Bronchial epithelial cell (primary cell): Measurements from ENCODE around the gene CUTC. TPM values are rescaled to one million over a fixed set of nuclear protein-coding genes. Genes with fewer than 3 reads are reported as not detected.

Experiments
- DNase-seq: peaks from one replicate; pipeline ENCODE4 v3.0.0-alpha.2; 2010; ENCODE audit warnings: low read depth
- FAIRE-seq: peaks from 2 replicates; lab custom pipeline; 2011; peaks lifted over from hg19 to GRCh38; lab: Jason Lieb, UNC
- H3K27me3 ChIP-seq: 2 replicates; pipeline ENCODE4 v1.5.1; 2011; ENCODE audit warnings: low read length; ENCODE audit not compliant: control insufficient read depth, insufficient read depth
- H3K36me3 ChIP-seq: 2 replicates; pipeline ENCODE4 v1.5.1; 2011; ENCODE audit warnings: low read length; ENCODE audit not compliant: control insufficient read depth, insufficient read depth
- H3K4me3 ChIP-seq: 2 replicates; pipeline ENCODE4 v1.5.1; 2011; ENCODE audit warnings: mild to moderate bottlenecking, low read depth, low read length, control low read depth
- total RNA-seq: library from RNA; depleted of rRNA; stranded (reverse); fragments of >200 nt; gene quantifications from 2 replicates; pipeline ENCODE4 v1.2.1, GENCODE V29; 2014
- TF ChIP-seq, protein P1 (sequence below): IDR thresholded peaks from 2 replicates; pipeline ENCODE4 v1.5.1; 2011; ENCODE audit warnings: mild to moderate bottlenecking, moderate library complexity, low read length, control low read depth, inconsistent platforms; ENCODE audit not compliant: insufficient read depth, severe bottlenecking

Gene CUTC
- total RNA-seq, 1 donor from 2014 or later, result 25.0 TPM

DNA sequence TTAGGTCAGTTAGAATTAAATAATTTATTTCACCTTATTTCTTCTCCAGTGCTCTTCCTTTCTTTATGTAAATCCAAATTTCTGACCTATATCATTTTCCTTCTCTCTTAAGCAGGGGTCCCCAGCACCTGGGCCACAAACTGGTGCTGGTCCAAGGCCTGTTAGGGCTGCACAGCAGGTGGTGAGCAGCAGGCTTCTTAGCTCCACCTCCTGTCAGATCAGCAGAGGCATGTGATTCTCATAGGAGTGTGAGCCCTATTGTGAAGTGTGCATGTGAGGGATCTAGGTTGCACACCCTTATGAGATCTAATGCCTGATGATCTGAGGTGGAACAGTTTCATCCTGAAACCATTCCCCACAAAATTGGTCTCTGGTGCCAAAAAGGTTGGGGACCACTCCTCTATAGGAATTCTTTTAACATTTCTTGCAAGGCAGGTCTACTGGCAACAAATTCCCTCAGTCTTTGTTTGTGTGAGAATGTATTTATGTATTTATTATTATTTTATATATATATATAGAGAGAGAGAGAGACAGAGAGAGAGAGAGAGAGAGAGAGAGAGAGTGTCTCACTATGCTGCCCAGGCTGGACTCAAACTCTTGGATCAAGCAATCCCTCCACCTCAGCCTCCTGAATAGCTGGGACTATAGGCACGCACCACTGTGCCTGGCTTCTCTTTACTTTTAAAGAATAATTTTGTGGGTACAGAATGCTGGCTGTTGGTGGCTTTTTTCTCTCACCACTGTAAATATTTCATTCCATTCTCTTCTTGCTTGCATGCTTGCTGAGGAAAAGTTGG is 46.1 kb downstream of the CUTC start:
- DNase-seq (peak; percentile 30), FAIRE-seq (no peak)
- TF ChIP-seq, protein P1, sequence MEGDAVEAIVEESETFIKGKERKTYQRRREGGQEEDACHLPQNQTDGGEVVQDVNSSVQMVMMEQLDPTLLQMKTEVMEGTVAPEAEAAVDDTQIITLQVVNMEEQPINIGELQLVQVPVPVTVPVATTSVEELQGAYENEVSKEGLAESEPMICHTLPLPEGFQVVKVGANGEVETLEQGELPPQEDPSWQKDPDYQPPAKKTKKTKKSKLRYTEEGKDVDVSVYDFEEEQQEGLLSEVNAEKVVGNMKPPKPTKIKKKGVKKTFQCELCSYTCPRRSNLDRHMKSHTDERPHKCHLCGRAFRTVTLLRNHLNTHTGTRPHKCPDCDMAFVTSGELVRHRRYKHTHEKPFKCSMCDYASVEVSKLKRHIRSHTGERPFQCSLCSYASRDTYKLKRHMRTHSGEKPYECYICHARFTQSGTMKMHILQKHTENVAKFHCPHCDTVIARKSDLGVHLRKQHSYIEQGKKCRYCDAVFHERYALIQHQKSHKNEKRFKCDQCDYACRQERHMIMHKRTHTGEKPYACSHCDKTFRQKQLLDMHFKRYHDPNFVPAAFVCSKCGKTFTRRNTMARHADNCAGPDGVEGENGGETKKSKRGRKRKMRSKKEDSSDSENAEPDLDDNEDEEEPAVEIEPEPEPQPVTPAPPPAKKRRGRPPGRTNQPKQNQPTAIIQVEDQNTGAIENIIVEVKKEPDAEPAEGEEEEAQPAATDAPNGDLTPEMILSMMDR, result no peak
- H3K27me3 ChIP-seq, result no peaks in the 10 kb centered on the region
- no peak overlapping the region for H3K4me3 ChIP-seq
- no peaks in the 10 kb centered on the region for H3K36me3 ChIP-seq

DNA sequence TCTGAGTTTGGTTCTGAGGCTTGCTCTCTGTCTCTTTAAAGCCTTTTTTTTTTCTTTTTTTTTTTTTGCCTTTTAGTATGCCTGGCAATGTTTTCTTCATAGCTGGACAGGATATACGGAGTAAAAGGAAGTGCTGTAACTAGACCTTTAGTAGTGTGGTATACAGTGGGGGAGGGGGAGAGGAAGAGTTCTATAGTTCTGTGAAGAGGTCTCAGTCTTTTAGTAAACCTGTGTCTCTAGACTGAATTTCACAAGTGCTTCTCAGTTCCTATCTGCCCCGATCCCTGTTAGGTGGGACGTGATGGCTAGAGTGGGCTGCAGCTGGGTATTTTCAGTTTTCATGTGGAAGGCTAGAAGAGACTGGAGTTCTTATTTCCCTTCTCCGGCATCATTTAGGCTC is 47.3 kb downstream of the CUTC start:
- Histone ChIP-seq H3K4me3 (peak overlapping the region; percentile 2), H3K36me3 (no peaks in the 10 kb centered on the region), H3K27me3 (no peaks in the 10 kb centered on the region)
- FAIRE-seq (no peak), DNase-seq (peak; percentile 72)
- TF ChIP-seq, protein P1, result no peak

DNA sequence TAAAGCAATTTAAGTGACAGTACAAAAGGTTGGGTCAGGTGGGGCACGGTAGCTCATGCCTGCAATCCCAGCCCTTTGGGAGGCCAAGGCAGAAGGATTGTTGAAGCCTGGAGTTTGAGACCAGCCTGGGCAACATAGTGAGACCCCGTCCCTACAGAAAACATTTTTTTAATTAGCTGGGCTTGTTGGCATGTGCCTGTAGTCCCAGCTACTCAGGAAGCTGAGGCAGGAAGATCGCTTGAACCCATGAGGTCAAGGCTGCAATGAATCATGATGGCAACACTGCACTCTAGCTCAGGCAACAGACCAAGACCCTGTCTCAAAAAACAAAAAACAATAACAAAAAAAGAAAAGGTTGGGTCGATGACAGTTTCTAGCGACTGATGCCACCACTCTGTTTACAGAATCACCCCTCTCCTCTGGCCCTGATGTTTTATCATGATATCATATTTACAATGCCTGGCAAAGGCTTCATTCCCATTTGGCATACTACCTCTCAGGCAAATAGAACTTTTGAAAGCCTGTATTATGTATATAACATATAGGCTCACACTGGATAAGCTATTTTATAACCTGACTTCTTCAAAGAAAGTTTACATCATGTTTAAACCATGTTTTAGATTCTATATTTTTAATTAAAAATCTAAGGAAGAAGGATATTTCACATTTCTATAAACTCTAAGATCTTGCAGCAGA is 49.8 kb downstream of the CUTC start:
- DNase-seq (no peak), FAIRE-seq (no peak)
- TF ChIP-seq, protein P1, result no peak
- Histone ChIP-seq H3K27me3 (no peaks in the 10 kb centered on the region), H3K36me3 (no peaks in the 10 kb centered on the region), H3K4me3 (no peak overlapping the region)

DNA sequence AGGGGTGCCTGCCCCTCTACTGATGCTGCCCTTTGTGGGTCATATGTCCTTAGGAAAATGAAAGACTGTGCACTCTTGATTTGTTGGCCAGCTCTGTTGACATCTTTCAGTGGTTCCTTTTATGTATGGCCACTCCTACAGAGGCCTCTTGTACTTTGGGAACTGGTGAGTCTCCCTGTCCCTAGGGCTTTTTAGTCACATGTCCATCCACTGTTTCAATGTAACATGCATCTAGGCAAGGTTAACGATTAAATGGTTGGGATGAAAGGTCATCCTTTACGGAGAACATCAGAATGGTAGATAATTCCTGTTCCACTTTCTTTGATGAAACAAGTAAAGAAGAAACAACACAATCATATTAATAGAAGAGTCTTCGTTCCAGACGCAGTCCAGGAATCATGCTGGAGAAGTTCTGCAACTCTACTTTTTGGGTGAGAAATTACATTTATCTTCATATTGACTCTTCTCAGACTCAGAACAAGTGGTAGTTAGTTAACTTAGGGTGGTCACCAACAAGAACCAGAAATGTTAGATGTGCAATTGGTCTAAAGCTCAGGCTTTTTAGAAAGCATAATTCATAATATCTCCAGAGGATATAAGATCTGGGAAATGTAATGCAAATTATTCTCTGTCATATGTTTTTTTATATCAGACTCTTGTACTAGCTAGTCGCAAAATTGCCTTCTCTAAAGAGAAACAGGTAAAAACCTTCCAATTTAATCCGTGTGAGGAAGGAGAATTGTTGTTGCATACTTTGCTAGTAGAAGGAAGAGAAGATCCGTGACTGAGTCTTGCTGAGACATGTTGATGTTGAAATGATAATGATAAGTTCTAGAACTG is 50.6 kb downstream of the CUTC start, which contains the start of gene ABCC2:
ABCC2 (plus strand) TSS at position 194 of the 840 bp plus-strand sequence; CDS start at position 399, 205 bp downstream.
- Histone ChIP-seq H3K36me3 (no peaks in the 10 kb centered on the region), H3K27me3 (no peaks in the 10 kb centered on the region), H3K4me3 (no peak within 1 kb of the TSS)
- FAIRE-seq (no peak), DNase-seq (peak; percentile 45)
- TF ChIP-seq, protein P1, result no peak

DNA sequence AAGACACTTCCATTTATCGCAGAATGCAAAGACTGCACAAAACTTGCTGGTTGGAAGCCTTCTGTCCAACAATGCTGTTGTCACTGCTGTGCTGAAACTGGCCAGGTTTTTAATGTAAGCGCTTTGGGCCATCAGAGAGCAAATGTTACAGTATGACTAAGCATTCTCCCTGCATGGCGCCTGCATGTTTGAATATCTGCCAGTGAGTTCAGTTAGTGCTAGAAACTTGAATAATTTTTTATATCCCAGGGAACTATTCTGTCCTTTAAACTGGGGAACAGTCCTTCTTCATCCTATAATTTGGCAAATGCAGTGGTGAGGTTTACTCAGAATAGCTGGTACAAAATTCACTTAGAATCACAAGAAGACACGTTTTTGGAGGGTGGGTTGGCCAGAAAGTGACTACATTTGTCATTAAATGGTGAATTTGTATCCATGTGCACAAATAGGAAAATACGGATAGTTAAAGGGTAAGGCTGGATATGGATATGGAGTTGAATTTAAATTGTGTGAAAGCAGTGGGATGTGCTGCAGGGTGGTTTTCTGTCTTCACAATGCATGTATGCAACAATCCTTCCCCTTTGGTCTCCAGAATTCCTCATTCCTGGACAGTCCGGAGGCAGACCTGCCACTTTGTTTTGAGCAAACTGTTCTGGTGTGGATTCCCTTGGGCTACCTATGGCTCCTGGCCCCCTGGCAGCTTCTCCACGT is 52.1 kb downstream of the CUTC start:
- TF ChIP-seq, protein P1, result no peak
- Histone ChIP-seq H3K4me3 (no peak overlapping the region), H3K27me3 (no peaks in the 10 kb centered on the region), H3K36me3 (no peaks in the 10 kb centered on the region)
- FAIRE-seq (no peak), DNase-seq (peak; percentile 39)
